GM19025 (cell line): ENCODE results near the gene HBB.

Experiments used
- ATAC-seq: cut with Tn5 transposase; IDR thresholded peaks from one replicate; pipeline ENCODE4 v1.9.1; 2021; ENCODE audit warnings: mild to moderate bottlenecking, low read depth, moderate library complexity; ENCODE audit not compliant: unreplicated experiment

Gene HBB

DNA sequence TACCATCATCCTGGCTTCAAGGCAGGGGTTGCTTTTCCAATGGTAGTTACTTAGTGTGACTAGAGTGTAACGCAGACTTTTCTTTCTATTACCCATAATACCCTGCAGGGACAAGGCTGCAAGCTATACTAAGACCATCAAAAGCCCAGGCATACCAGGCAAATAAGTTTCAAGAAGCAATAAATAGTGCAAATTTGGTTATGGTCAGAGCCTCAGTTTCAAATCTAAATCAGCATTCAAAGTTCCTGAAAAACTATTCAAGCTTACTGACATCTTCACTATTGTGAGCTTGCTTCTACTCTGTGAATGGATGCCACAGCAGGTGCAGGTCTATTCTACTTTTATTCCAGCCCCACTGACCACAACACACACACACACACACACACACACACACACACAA lies 2.5 kb upstream of the HBB start:
- no peak for ATAC-seq

DNA sequence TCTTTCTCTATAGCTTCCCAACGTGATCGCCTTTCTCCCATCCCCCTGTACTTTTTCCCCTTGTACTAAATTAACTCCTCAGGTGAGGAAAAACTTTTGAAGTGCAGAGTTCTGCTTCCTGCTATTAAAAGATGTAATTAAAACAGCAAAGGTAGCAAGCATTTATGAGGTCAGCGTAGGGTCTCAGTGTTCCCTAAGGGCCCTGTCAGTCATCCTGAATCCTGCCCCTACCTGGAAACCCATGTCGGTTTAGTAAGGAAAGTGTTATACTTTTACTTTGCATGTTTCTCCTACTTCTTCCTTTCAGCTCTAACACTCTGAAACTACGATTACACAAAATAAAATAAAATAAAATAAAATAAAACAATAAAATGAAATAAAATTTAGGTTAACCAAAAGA lies 1.3 kb upstream of the HBB start:
- no peak for ATAC-seq

GRCh38 chr11:5227681-5228080 lies 810 bp upstream of the HBB start:
- no peak for ATAC-seq

GRCh38 chr11:5225480-5225871 lies 1.4 kb downstream of the HBB start:
- ATAC-seq = no peak

- no peak for ATAC-seq
These were observed 2.1 kb downstream of the HBB start for GRCh38 chr11:5224538-5225479.

- no peak for ATAC-seq
These were observed 3.2 kb downstream of the HBB start for GRCh38 chr11:5223686-5224085.

- no peak for ATAC-seq
These were observed 3.7 kb downstream of the HBB start for GRCh38 chr11:5223146-5223545.

DNA sequence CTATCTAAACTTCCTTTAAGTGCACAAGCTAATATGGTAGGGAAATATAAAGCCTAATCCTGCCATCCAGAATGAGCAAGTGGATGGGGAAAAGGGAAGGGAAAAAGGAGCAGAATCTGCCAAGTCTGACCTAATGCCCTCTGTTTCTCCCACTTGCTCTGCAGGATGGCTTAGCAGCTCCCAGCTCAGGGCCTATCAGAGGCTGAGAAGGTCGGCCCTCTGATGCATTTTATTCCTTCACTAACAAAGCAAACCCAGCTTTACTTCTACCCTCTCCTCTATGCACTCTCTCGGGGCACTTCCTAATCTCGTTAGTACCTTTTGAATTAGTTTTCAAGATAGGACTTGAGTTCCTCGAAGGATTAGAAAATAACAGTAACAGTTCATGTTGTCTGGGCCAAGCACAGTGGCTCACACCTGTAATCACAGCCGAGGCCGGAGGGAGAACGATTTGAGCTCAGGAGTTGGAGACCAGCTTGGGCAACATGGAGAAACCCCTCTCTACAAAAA lies 16.4 kb downstream of the HBB start:
- no peak for ATAC-seq

- ATAC-seq = no peak
These were observed 22.1 kb downstream of the HBB start for GRCh38 chr11:5204787-5205186.

DNA sequence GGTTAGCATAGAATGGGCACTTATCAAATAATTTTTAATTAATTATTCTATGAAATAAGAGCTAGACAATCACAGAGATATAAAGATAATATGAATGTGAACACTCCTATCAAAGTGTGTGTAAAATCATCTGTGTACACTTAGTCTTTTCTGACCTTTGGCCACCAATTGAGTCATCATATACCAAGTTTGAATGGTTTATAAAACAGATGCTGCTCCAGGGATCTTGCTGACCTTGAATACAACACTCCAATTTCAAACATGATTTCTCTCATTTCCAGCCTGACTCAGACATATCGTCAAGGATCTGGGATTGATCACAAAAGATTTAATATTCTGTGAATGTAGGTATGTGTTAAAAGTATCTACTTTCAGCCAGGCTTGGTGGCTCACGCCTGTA lies 23.5 kb downstream of the HBB start:
- ATAC-seq = no peak

DNA sequence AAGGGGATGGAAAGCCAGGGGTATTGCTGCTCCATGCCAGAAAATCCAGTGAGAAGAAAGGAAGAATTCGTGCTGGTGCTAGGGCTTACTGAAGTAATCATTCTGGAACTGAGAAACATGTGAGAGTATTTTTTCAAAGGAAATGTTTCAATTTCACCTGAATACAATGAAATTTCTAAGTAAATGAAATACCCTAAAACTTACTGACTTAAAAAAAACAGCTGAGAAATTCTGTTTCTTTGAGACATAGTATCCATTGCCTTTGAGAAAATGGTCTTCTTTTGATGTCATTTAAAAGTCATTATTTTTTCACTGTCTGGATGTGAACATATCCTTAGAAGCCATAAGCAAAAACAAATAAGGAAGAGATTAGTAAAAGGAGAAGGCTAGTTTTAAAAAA lies 26.3 kb downstream of the HBB start, which contains the start of gene OR51V1:
OR51V1 (minus strand) TSS at position 101 of the 400 bp plus-strand sequence; CDS start at position 101, 0 bp downstream.
- ATAC-seq = no peak

DNA sequence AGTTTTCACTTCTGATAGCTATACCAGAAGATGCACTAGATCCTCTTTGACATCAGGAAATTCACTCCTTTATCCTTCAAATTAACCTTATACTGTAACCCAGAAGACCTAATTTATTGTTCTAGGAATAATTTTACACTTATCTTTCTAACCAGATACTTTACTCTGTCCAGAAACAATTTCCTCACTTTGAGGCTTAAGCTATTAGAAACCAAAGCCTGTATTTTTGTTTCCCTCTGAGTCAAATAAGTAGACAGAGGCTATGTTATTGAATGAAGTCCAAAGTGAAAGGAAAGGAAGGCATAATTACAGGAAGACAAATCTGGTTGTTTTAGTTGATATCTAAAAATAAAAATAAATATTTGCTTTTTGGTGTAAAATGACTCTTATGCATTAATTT lies 28.6 kb downstream of the HBB start:
- ATAC-seq = no peak

GRCh38 chr11:5197536-5197935 lies 29.3 kb downstream of the HBB start:
- ATAC-seq = no peak

DNA sequence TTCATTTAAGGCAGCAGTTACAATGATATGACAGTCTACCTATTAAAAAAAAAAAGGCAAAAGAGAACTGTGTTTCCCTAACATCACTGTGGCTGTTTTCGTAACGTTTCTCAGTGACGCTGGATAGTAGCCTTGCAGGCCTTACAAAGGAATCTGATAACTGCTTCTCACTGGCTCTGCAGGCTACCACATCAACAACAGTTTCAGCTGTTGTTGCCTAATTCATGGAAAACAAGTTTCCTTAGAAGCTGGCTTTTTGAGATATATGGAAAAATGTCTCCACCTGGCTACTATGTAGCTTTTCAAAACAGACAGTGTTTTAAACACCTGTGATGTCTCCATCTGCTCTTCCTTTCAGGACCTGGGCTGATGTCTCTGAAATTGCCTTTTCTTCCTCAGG lies 30.1 kb downstream of the HBB start:
- no peak for ATAC-seq

GRCh38 chr11:5196067-5196466 lies 30.8 kb downstream of the HBB start:
- no peak for ATAC-seq

GRCh38 chr11:5192738-5193137 lies 34.1 kb downstream of the HBB start:
- ATAC-seq = no peak

DNA sequence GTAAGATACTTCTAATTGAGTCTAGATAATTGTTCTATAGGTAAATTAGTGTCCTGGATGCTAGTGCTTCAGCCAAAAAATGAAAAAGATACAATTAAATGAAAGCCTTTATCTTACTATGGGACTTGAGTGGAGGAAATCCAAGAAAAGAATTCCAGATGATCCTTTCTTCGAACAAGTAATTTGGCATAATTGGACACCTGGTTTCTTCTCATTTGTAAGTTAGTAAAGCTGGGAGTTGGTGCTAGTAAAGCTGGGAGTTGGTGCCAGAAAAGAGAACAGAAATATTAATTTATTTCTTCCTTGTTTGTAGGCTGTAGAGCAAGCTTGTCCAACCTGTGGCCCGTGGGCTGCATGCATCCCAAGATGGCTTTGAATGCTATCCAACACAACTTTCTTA lies 38.7 kb downstream of the HBB start:
- no peak for ATAC-seq

GRCh38 chr11:5178046-5178837 lies 48.6 kb downstream of the HBB start:
- ATAC-seq = no peak
